ENCODE measurements around the gene ELOVL3.

- TF ChIP-seq CTCF (conservative IDR thresholded peaks at IDR 0.05; ENCODE audit: low read depth, low read length) (no peak), POLR2A (IDR thresholded peaks at IDR 0.05; ENCODE audit: low read depth, low read length) (no peak), RAD21 (IDR thresholded peaks at IDR 0.05; ENCODE audit: low read length) (no peak), SMC3 (IDR thresholded peaks at IDR 0.05; ENCODE audit: low read depth, low read length) (no peak), RCOR1 (IDR thresholded peaks at IDR 0.05; ENCODE audit: insufficient replicate concordance, low read length) (no peak), CEBPB (IDR thresholded peaks at IDR 0.05; ENCODE audit: low read depth, low read length) (no peak), MAZ (IDR thresholded peaks at IDR 0.05; ENCODE audit: borderline replicate concordance, low read depth, low read length) (no peak), BHLHE40 (IDR thresholded peaks at IDR 0.05; ENCODE audit: low read depth, low read length) (no peak), FOS (IDR thresholded peaks at IDR 0.05; ENCODE audit: low read depth, low read length) (no peak), MXI1 (IDR thresholded peaks at IDR 0.05; ENCODE audit: borderline replicate concordance, low read depth, low read length) (no peak), CHD1 (IDR thresholded peaks at IDR 0.05; ENCODE audit: low read depth, low read length) (no peak), USF2 (IDR thresholded peaks at IDR 0.05; ENCODE audit: low read depth, low read length) (no peak)
Observed at GRCh38 chr10:102266670-102267069, 40.6 kb downstream of the ELOVL3 start.

Measured in IMR-90 (cell line).